ENCODE data around the gene GTSF1L.

The GTSF1L gene

GRCh38 chr20:43744966-43745730 is 18.3 kb upstream of the GTSF1L start:
- DNase-seq = no peak

GRCh38 chr20:43744151-43744611 is 17.4 kb upstream of the GTSF1L start:
- DNase-seq = no peak

DNA sequence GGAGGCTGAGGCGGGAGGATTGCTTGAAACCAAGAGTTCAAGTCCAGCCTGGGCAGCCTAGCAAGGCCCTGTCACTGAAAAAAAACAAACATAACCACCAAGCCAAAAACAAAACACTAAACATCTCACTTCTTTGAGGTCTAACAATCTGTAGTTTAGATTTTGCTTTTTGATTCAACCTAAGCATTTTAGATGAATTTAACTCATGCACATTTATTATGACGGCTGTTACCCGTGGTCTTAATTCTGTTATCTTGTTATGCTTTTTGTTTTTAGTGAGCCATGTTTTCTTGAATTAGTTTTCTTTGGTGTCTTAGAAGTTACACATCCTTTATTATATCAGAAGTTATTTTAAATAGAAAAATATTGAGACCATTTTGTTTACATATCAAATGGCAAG is 13.8 kb upstream of the GTSF1L start:
- DNase-seq = no peak

- no peak for DNase-seq
These were observed 12.4 kb upstream of the GTSF1L start for GRCh38 chr20:43739148-43739749.

DNA sequence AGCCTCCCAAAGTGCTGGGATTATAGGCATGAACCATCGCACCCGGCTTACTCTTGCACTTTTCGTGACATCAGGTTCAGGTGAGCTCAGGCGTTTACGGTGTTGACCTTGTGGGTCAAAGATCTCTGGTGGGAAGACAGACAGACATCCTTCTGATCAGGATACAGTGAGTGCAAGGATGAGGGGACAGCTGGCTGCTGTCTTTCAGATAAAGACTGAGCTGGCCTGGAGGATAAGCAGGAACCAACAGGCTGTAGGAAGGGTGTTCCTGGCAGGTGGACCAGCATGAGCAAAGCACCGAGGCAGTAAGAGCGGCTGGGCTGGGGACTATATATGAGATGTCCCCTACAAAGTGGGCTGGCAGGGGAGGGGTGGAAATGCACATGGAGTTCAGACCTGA is 11.1 kb upstream of the GTSF1L start:
- no peak for DNase-seq

DNA sequence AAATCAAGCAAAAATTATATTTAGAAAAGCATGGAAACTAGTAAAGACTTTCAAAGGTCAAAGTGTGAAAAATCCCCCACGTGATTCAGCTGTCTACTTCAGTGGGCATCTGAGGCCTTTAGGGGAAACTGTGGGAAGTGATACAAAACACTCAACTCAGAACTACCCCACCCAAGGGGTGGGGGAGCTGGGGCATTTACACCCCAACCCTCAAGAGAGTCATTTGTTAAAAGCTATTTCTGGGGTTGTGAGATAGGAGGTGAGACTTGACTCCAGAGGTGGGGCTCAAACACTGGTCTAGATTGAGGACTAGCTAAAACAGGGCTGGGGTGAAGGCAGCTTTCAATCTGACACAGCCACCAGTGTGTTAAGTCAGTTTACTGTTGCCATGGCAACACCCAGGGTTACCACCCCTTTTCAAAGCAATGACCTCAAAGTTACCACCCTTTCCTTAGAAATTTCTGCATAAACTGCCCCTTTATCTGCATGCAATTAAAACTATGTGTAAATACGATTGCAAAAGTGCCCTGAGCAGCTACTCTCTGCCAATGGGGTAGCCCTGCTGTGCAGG is 9.9 kb upstream of the GTSF1L start:
- no peak for DNase-seq

DNA sequence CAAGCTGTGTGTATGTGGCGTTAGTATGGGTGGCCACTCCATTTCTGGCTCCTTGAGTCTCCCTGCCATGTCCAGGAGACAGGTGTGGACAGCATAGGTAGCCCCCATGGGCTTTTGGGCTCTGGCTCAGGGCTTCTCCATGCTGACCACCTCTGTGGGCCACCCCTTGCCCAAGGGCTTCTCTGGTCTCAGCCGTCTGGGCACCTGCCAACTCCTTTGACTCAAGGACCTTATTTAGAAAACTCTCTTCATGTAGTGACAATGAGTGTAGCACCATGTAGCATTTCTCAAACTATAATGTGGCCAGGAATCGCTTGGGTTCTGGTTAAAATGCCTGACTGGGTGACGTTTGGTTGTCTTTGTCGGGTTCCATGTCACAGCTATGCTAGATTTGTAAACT is 5.1 kb upstream of the GTSF1L start:
- DNase-seq = no peak

- DNase-seq = no peak
These were observed 4.7 kb upstream of the GTSF1L start for GRCh38 chr20:43731469-43731868.

GRCh38 chr20:43728686-43729255 is 2.0 kb upstream of the GTSF1L start:
- DNase-seq = no peak

DNA sequence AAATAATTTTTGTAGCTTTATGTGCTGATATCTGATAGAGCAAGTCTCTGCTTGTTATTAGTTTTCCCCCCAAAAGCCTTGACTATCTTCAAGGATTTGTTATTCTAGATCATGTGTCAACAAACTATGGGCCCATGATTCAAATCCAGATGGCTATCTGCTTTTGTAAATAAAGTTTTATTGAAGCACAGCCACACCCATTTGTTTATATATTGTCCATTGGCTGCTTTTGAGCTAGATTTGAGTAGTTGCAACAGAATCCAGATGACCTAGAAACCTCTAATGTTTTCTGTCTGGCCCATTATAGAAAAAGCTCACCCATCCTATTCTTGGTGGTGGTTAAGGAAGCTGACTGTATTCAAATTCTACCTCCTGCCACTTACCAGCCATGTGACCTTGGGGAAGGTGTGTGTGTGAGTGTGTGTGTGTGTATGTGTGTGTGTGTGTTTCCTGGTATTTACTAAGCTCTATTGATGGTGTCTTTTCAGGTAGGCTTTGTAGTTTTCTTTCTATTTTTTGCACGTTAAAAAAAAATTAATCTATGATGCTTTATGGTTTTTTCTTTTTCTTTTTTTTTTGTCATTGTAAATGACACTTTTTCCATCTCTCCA is 1.3 kb upstream of the GTSF1L start:
- no peak for DNase-seq

DNA sequence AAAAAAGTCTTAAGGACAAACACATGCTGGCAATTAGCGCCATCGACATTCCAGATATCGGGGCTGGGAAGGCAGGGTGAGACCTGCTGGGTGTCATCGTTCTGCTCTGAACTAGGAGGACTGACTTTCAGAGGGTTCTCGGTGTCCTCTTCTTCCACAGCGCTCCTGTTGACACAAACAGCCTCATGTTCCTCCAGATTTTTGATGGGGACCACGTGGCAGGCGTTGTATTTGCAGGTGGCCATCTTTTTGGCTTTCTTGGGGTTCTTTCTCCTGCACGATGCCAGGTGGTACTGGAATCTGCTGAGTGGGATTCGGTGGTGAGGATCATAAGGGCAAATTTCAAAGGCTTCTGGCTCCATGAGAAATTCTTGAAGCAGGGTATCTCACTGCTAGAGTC is 469 bp downstream of the GTSF1L start:
- DNase-seq = no peak

- no peak for DNase-seq
These were observed 1.1 kb downstream of the GTSF1L start for GRCh38 chr20:43725666-43726065.

DNA sequence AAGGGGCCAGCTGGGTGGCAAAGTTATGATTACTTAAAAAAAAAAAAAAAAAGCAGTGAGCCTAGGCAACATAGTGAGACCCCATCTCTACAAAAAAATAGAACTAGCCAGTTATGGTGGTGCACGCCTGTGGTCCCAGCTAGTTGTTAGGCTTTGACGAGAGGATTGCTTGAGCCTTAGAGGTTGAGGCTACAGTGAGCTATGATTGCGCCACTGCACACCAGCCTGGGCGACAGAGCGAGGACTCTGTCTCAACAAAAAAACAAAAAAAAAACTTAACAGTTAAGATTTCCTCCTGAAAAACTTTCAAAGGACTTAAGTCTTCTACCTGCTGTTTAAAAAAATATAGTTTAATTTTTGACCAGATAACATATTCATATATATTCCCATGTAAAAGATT is 2.4 kb downstream of the GTSF1L start:
- no peak for DNase-seq

GRCh38 chr20:43723735-43724134 is 3.1 kb downstream of the GTSF1L start:
- DNase-seq = no peak

DNA sequence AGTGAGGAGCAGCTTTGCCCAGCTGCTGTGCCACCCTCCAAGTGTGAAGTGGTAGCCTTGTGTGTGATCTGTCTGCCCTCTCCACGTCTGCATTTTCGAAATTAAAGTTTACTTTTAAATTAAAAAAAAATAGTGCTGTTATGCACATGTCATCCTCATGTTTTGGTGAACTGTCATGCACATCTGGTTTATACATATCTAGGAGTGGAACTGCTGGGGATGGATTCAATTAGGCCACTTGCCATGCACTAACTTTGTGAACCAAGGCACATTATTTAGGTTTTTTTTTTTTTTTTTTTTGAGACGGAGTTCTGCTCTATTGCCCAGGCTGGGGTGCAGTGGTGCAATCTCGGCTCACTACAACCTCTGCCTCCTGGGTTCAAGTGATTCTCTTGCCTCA is 3.6 kb downstream of the GTSF1L start:
- no peak for DNase-seq

GRCh38 chr20:43722153-43722505 is 4.7 kb downstream of the GTSF1L start:
- no peak for DNase-seq

DNA sequence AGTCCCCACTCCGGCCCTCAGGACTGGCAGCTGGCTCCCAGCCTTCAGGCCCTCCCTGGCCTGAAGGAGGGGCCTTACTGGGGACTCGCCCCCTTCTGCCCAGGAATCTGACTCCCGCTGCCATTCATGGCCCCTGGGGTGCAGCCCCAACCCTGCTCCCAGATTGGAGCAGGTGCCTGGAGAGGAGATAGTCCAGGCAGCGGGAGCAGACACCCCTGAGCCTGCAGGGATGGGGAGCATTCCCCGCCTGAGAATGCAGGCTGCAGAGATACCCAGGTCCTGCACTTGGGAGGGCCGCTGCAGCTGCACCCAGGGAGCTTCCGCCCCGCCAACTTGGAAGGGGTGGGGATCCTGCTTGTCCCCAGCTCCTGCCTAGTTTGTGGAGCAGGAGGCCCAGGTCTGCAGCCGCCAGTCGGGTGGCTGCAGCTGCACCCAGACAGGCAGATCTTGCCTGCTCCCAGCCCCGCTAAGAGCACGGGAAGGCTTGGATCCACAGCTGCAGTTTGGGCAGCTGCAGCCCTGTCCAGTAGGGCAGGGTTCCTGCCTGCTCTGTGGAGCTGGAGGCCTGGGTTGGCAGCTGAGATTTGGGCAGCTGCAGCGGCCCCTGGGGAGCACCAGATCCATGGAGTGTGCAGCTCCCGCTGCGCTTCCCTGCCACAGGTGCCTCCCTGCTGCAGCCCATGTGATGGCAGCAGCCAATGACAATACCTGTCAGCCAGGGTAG is 5.2 kb downstream of the GTSF1L start:
- no peak for DNase-seq

GRCh38 chr20:43721097-43721428 is 5.7 kb downstream of the GTSF1L start:
- DNase-seq = no peak

DNA sequence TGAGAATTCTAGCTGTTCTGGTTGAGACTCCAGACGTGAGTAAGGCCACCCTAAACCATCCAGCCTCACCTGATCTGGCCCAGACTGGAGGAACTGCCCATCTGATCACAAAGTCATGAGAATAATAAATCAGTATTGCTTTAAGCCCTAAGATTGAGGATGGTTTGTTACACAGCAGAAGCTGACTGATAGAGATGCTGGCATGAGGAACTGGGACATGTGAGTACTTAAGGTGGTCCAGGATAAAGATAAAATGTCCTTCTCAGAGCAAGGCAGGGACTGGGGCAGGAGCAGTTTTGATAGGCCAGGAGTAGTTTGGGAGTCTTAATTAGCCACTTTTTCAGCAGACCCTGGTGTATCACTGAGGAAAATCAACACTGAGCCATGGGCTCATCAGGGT is 6.8 kb downstream of the GTSF1L start:
- no peak for DNase-seq

DNA sequence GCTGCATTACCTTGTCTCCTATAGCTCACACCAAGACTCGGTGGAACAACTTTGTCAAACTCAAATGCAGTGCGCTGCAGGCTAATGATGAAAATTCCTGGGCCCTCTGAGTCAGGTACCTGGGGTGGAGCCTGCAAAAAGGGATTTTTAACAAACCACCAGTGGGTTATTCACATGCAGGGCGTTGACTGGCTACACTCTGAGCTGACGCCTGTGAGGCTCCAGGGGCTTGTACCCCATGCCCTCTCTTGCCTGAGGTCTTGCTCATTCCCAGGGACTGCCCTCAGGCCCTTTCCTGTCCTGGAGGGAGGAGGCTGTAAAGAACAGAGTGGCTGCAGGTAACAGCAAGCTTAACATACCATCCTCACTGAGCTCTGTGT is 9.2 kb downstream of the GTSF1L start:
- no peak for DNase-seq

GRCh38 chr20:43716757-43717615 is 9.8 kb downstream of the GTSF1L start:
- no peak for DNase-seq

DNA sequence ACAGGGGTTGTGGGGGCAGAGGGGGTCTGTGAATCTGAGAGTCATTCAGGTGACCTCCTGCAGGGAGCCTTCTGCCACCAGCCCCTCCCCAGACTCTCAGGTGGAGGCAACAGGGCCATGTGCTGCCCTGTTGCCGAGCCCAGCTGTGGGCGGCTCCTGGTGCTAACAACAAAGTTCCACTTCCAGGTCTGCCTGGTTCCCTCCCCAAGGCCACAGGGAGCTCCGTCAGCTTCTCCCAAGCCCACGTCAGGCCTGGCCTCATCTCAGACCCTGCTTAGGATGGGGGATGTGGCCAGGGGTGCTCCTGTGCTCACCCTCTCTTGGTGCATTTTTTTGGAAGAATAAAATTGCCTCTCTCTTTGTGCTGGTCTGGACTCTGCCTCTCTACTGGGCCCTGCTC is 10.7 kb downstream of the GTSF1L start:
- no peak for DNase-seq

All from NCI-H1105 (cell line).